Stimulated activated CD4-positive, alpha-beta T cell treated with anti-CD3 and anti-CD28 coated beads, Interleukin-1b, Interleukin-23, amount 100 ng/mL, for 1 hour (primary cell): ENCODE measurements around the gene FAIM2.

Experiments used
- DNase-seq, 2 donors: peaks; one replicate each; pipeline ENCODE4 v3.0.0-alpha.2; 2020; ENCODE audit warnings: low read depth in 2 of 2

Gene FAIM2

GRCh38 chr12:49824416-49824815, 79.3 kb downstream of the FAIM2 start:
- no peak for DNase-seq

GRCh38 chr12:49823951-49824350, 79.7 kb downstream of the FAIM2 start:
- DNase-seq: no peak

DNA sequence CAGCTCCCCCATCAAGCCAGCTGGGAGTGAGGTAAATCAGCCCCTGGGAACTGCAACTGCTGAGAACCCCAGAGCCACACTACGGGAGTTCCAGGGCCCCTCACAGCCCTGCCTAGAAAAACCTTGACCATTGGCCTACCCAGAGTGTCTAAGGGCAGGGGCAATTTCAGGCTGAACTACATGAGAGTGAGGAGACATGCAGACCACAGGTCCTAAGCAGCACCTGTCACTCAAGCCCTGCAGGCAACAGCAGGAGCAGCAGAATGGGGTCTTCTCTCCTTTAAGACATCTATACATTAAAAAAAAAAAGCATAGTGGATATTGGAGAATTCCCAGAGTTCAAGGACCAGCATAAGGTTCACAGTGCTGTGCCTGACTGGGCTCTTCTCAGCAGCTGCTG, 80.3 kb downstream of the FAIM2 start:
- DNase-seq: no peak

- no peak for DNase-seq
These were observed 82.1 kb downstream of the FAIM2 start for GRCh38 chr12:49821373-49822287.

DNA sequence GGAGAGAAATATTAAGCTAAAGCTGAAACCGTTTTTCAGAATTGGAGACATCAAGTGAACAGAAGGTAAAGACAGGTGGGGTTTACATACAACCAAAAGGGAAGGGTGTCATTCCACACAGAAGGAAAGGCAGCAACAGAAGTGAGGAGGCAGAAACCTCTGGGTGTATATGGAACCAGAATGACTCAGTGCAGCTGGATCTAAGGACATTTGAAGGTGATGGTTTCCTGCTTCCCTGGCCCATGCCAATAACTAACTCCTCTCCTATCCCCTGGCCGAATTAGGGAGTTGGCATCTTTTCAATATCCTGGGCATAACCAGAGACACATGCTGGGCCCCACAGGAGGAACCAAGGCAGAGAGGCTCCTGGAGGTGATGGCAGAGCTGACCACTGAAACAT, 83.9 kb downstream of the FAIM2 start:
- DNase-seq: no peak

GRCh38 chr12:49818241-49818895, 85.3 kb downstream of the FAIM2 start:
- DNase-seq: no peak
